GM12878 (cell line): ENCODE results near the gene SLC6A3. TPM values are rescaled to one million over a fixed set of nuclear protein-coding genes. Genes with fewer than 3 reads are reported as not detected.

Experiments
- ATAC-seq: fragments of 200-7000 bp; cut with Tn5 transposase; 3 replicates; pipeline ENCODE4 v1.9.1; 2020; ENCODE audit warnings: mild to moderate bottlenecking, moderate library complexity
- BruUV-seq: library from RNA; stranded (reverse); fragments of 400-500 nt; replicated peaks from 2 replicates; lab custom pipeline; 2021; lab: Mats Ljungman, UMichigan
- CTCF ChIA-PET: fragments of 300-600 bp; sonication (Branson Sonifier 250); formaldehyde crosslinking; extraction: SDS; loops from one replicate; lab custom pipeline; 2021; ENCODE audit warnings: inconsistent platforms; lab: Yijun Ruan, JAX
- POLR2A ChIA-PET: fragments of 350-600 bp; formaldehyde crosslinking; extraction: SDS; loops from one replicate; lab custom pipeline; 2021; ENCODE audit warnings: inconsistent platforms; lab: Charles Lee
- RAD21 ChIA-PET: fragments of 300-600 bp; sonication (Branson Sonifier 250); formaldehyde crosslinking; loops from one replicate; lab custom pipeline; 2023; ENCODE audit warnings: antibody characterized with exemption; ENCODE audit not compliant: unreplicated experiment; lab: Charles Lee
- SMC1A ChIA-PET: fragments of 300-600 bp; sonication (Branson Sonifier 250); formaldehyde crosslinking; loops from one replicate; lab custom pipeline; 2023; ENCODE audit not compliant: unreplicated experiment, uncharacterized antibody; lab: Charles Lee
- DNase-seq: peaks from one replicate; pipeline ENCODE4 v3.0.0-alpha.2; 2011; ENCODE audit warnings: low read depth, low spot score
- FAIRE-seq: peaks from 3 replicates; lab custom pipeline; 2011; peaks lifted over from hg19 to GRCh38; lab: Jason Lieb, UNC
- H2AFZ ChIP-seq: 2 replicates; pipeline ENCODE4 v1.6.0; 2011; ENCODE audit warnings: low read depth, low read length, control low read depth; ENCODE audit not compliant: control insufficient read depth
- H3K27ac ChIP-seq: 2 replicates; pipeline ENCODE4 v1.5.1; 2011; ENCODE audit warnings: control low read depth; ENCODE audit not compliant: control insufficient read depth, insufficient read depth
- H3K27me3 ChIP-seq, 2 experiments: replicated peaks in 1 of 2; 2 replicates each; pipeline versions ENCODE4 v1.6.0 to v1.6.1; 2011; ENCODE audit warnings: low read length in 1 of 2; ENCODE audit not compliant: control insufficient read depth in 2 of 2, insufficient read depth in 2 of 2
- H3K36me3 ChIP-seq, 2 experiments: 2 replicates each; pipeline ENCODE4 v1.5.1; 2011; ENCODE audit warnings: low read length in 1 of 2; ENCODE audit not compliant: control insufficient read depth in 2 of 2, insufficient read depth in 2 of 2
- H3K4me1 ChIP-seq: 2 replicates; pipeline ENCODE4 v1.6.1; 2011; ENCODE audit warnings: mild to moderate bottlenecking, low read length, moderate library complexity, mixed read lengths; ENCODE audit not compliant: control insufficient read depth, insufficient read depth
- H3K4me2 ChIP-seq: 2 replicates; pipeline ENCODE4 v1.6.0; 2011; ENCODE audit warnings: control low read depth; ENCODE audit not compliant: control insufficient read depth, insufficient read depth
- H3K4me3 ChIP-seq: fragments of 200-600 bp; sonication (generic); 2 replicates; pipeline ENCODE4 v1.5.1; 2016
- H3K79me2 ChIP-seq: 2 replicates; pipeline ENCODE4 v1.6.0; 2011; ENCODE audit warnings: low read length; ENCODE audit not compliant: control insufficient read depth, insufficient read depth
- H3K9ac ChIP-seq: 2 replicates; pipeline ENCODE4 v1.8.0; 2011; ENCODE audit warnings: low read length, control low read depth, mixed read lengths; ENCODE audit not compliant: control insufficient read depth, insufficient read depth
- H3K9me3 ChIP-seq: replicated peaks from 3 replicates; pipeline ENCODE4 v1.5.1; 2011; ENCODE audit warnings: mild to moderate bottlenecking, low read length; ENCODE audit not compliant: control insufficient read depth, insufficient read depth
- H4K20me1 ChIP-seq: 2 replicates; pipeline ENCODE4 v1.6.0; 2011; ENCODE audit not compliant: control insufficient read depth, insufficient read depth
- CHD1 ChIP-seq: IDR thresholded peaks from 2 replicates; pipeline ENCODE4 v1.6.1; 2012; ENCODE audit warnings: low read depth, low read length, improper control_type of control experiment
- NR2C2 ChIP-seq: IDR thresholded peaks from 2 replicates; pipeline ENCODE4 v1.6.1; 2011; ENCODE audit warnings: borderline replicate concordance, low read depth; ENCODE audit not compliant: control insufficient read depth, insufficient read length
- PML ChIP-seq: IDR thresholded peaks from 2 replicates; pipeline ENCODE4 v1.6.1; 2012; ENCODE audit warnings: low read length, inconsistent platforms
- POLR2A ChIP-seq: IDR thresholded peaks from 2 replicates; pipeline ENCODE4 v1.6.1; 2011; ENCODE audit warnings: low read depth, mild to moderate bottlenecking, low read length
- RBBP5 ChIP-seq: fragments of 200-600 bp; sonication (generic); conservative IDR thresholded peaks from 2 replicates; pipeline ENCODE4 v1.6.1; 2016
- RELA ChIP-seq: fragments of 450-650 bp; IDR thresholded peaks from 2 replicates; pipeline ENCODE4 v1.8.0; 2014; ENCODE audit warnings: borderline replicate concordance; ENCODE audit not compliant: partially characterized antibody
- SRF ChIP-seq, 2 experiments: IDR thresholded peaks; 2 replicates each; pipeline ENCODE4 v1.6.1; 2011; ENCODE audit warnings: low read depth in 2 of 2, low read length in 2 of 2, mild to moderate bottlenecking in 1 of 2, moderate library complexity in 1 of 2
- WGBS: methylation state at CpG from one replicate; pipeline ENCODE4 v1.1.6; 2016; ENCODE audit warnings: low lambda C conversion rate; ENCODE audit not compliant: insufficient replicate concordance, insufficient coverage; ENCODE audit errors: missing lambda C conversion rate; 5-methylcytosine and 5-hydroxymethylcytosine counted together
- in situ Hi-C: fragments of 300-500 bp; cut with MboI; formaldehyde crosslinking; loops from 9 replicates; pipeline ENCODE4 v1.14.3; 2018; ENCODE audit warnings: mixed read lengths
- intact Hi-C: fragments of 100-400 bp; cut with micrococcal nuclease; formaldehyde crosslinking; loops from one replicate; pipeline ENCODE4 v1.14.2; 2022; ENCODE audit not compliant: unreplicated experiment
- polyA plus RNA-seq, 11 experiments: library from polyadenylated mRNA; depleted of rRNA in 4 of 11; unstranded in 6 of 11; stranded (reverse) in 5 of 11; fragments of >200 nt; fragmentation: Nextera tagmentation in 4 of 11; fragmentation: Illumina TruSeq in 1 of 11; extraction: Ambion mirVana in 4 of 11; extraction: Trizol in 1 of 11; gene quantifications; 1 replicate in 1 of 11; 2 replicates in 10 of 11; pipeline versions ENCODE4 v1.2.1 to v1.2.3, GENCODE V29; 2011 to 2016; ENCODE audit warnings: inconsistent platforms in 2 of 11, missing spikeins in 2 of 11, low read depth in 1 of 11
- total RNA-seq, 4 experiments: library from RNA; depleted of rRNA in 3 of 4; stranded (reverse); fragments of >200 nt in 3 of 4; fragmentation: Illumina TruSeq in 1 of 4; extraction: Trizol in 1 of 4; gene quantifications; 2 replicates each; pipeline versions ENCODE4 v1.2.1 to v1.2.3, GENCODE V29; 2013 to 2021

SLC6A3 gene
- total and polyA plus RNA-seq, 10 of the 15 experiments (the other 5 are each of a cell fraction or from before 2014, with no cell fraction given), result 0.01 TPM; not detected in 9

DNA sequence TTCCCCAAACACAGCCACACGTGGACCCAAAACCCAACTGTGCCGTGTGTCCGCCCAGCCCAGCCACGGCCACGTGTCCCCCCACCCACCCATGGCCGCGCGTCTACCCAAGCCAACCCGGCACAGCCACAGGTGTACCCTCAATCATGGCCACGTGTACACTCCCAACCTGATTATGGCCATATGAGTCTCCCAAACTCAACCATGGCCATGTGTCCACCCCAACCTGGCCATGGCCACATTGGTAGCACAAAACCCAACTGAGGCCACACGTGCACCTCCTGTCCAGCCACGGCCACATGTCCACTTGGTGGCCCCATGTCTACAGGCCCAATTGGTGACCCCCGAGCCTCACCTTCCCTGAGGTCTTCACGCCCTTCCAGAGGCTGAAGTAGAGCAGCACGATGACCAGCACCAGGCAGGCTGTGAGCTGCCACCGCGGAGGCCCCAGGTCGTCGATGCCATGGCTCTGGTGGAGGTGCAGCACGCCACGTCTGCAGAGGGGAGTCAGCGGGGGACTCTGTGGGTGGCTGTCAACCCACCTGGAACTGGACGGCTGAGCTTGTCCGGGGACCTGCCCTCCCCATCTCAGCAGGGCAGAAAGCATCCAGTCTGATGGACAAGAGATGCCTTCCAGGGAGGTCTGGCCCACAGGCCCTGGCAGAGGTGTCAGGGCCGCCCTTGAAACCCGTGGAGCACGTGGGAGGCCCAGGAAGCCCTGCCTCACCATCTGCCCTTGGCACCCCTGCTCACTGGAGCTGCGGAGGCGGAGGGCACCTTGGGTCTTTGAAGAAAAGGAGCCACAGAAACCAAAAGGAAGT, 23.5 kb downstream of the SLC6A3 start:
- in situ Hi-C loops (no loop called here), intact Hi-C loops (no loop called here)
- Histone ChIP-seq H3K27ac (no peak overlapping the region), H3K79me2 (no peaks in the 10 kb centered on the region), H3K36me3 (no peaks in the 10 kb centered on the region), H3K9me3 (no peaks in the 10 kb centered on the region; the same call in 2 of the 3 replicates), H3K27me3 (no peaks in the 10 kb centered on the region; a peak in 1 of 4 replicates), H3K4me2 (no peak overlapping the region), H3K4me3 (no peak overlapping the region), H3K4me1 (no peaks in the 10 kb centered on the region), H2AFZ (no peak overlapping the region), H3K9ac (no peak overlapping the region), H4K20me1 (no peaks in the 10 kb centered on the region; the same call in 1 of the 2 replicates)
- ChIA-PET CTCF (no interaction called here), SMC1A (no interaction called here), RAD21 (no interaction called here), POLR2A (no interaction called here)
- FAIRE-seq (no peak), ATAC-seq (no peak), DNase-seq (no peak)
- WGBS, result 34% methylated on average over 29 of the region's 29 CpGs
- BruUV-seq, result no TSS peak
- TF ChIP-seq SRF (IDR thresholded peaks at IDR 0.05; ENCODE audit: low read depth in 2 of 2, low read length in 2 of 2) (no peak), NR2C2 (no peak), CHD1 (no peak), PML (no peak), POLR2A (no peak), RBBP5 (no peak), RELA (no peak)
